Measurements from ENCODE around the gene ZNF223. TPM values are rescaled to one million over a fixed set of nuclear protein-coding genes. Genes with fewer than 3 reads are reported as not detected.

ZNF223 gene
- total and polyA plus RNA-seq, 12 donors: 1.6 to 12.5 (median 6.1) TPM

GRCh38 chr19:44055870-44056269, 4.0 kb downstream of the ZNF223 start:
- Histone ChIP-seq H3K4me1 (replicated peaks in 1 of 2) (peaks cover 7 to 14% of the 10 kb centered on the region in 2 donors), H3K9me3 (replicated peaks in 1 of 3) (no peaks in the 10 kb centered on the region), H3K27me3 (no peaks in the 10 kb centered on the region), H3K27ac (no peak overlapping the region), H3K4me3 (no peak overlapping the region), H3K36me3 (replicated peaks in 1 of 2) (peaks cover 0 to 21% of the 10 kb centered on the region in 2 donors)
- intact Hi-C loops (cut with DNase I): no loop called here
- no peak for DNase-seq
- 92 to 100% (median 94%) methylated on average over 5 of the region's 5 CpGs for WGBS, 4 donors
- TF ChIP-seq POLR2A (IDR thresholded peaks at IDR 0.05): no peak
- no peak for TF ChIP-seq CTCF (IDR thresholded peaks at IDR 0.05)

- no peak overlapping the region for H3K4me3 ChIP-seq
- H3K9me3 ChIP-seq (replicated peaks in 1 of 3): no peaks in the 10 kb centered on the region
- no peak for DNase-seq
- WGBS, 4 donors: 89 to 96% (median 92%) methylated on average over 2 of the region's 2 CpGs
- peaks cover 0 to 49% of the 10 kb centered on the region in 2 donors for H3K36me3 ChIP-seq (replicated peaks in 1 of 2)
- no peaks in the 10 kb centered on the region for H3K4me1 ChIP-seq (replicated peaks in 1 of 2)
- TF ChIP-seq POLR2A (IDR thresholded peaks at IDR 0.05) (no peak), CTCF (IDR thresholded peaks at IDR 0.05) (no peak)
- no peak overlapping the region for H3K27ac ChIP-seq
- intact Hi-C loops (cut with DNase I): no loop called here
- no peaks in the 10 kb centered on the region for H3K27me3 ChIP-seq
Observed at GRCh38 chr19:44059229-44059628, 7.4 kb downstream of the ZNF223 start.

DNA sequence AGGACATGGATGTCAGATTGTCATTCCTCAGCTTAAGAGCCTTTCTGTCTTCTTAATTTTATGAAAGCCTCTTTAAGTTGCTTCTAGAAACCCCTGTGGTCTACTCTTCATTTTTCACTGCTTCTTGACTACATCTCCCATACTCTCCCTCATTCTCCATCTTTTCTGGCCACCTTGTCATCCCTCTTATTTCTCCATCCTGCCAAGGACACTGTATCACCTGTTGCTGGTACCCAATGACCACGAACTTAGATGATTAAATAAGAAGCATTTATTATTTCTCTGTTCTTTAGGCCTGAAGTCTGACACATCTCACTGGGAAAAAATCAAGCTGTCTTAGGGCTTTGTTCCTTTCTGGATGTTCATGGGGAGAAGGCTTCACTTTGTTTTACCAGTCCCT, 9.2 kb downstream of the ZNF223 start:
- H3K27me3 ChIP-seq: no peaks in the 10 kb centered on the region
- H3K36me3 ChIP-seq (replicated peaks in 1 of 2): peaks cover 0 to 43% of the 10 kb centered on the region in 2 donors
- intact Hi-C loops (cut with DNase I): no loop called here
- WGBS, 4 donors: 88 to 100% (median 96%) methylated on average over 1 of the region's 1 CpG
- H3K4me3 ChIP-seq: no peak overlapping the region
- no peak for TF ChIP-seq CTCF (IDR thresholded peaks at IDR 0.05)
- no peak overlapping the region for H3K27ac ChIP-seq
- peaks cover 0 to 7% (median 0%) of the 10 kb centered on the region in 3 donors for H3K9me3 ChIP-seq (replicated peaks in 1 of 3)
- no peaks in the 10 kb centered on the region for H3K4me1 ChIP-seq (replicated peaks in 1 of 2)
- DNase-seq: no peak

- peaks cover 0 to 20% (median 0%) of the 10 kb centered on the region in 3 donors for H3K9me3 ChIP-seq (replicated peaks in 1 of 3)
- intact Hi-C loops (cut with DNase I): no loop called here
Observed at GRCh38 chr19:44066305-44066704, 14.5 kb downstream of the ZNF223 start.

More at GRCh38 chr19:44066305-44066704, 14.5 kb downstream of the ZNF223 start:
- 59 to 82% (median 73%) methylated on average over 3 of the region's 3 CpGs for WGBS, 4 donors
- Histone ChIP-seq H3K27me3 (no peaks in the 10 kb centered on the region), H3K36me3 (replicated peaks in 1 of 2) (peaks cover 0 to 28% of the 10 kb centered on the region in 2 donors), H3K4me1 (replicated peaks in 1 of 2) (no peaks in the 10 kb centered on the region), H3K27ac (no peak overlapping the region), H3K4me3 (peak overlapping the region in 1 of 4 donors; percentile 16)
- no peak for DNase-seq
- no peak for TF ChIP-seq CTCF (IDR thresholded peaks at IDR 0.05)
- TF ChIP-seq POLR2A (IDR thresholded peaks at IDR 0.05): no peak

All from adrenal gland (tissue), 12 donors.